Retinal pigment epithelial cell (primary cell): ENCODE results near the gene HTRA3.

Source experiments
- DNase-seq: peaks from one replicate; pipeline ENCODE4 v3.0.0-alpha.2; 2010; ENCODE audit warnings: low read depth
- H3K4me3 ChIP-seq: 2 replicates; pipeline ENCODE4 v1.5.1; 2011; ENCODE audit warnings: mild to moderate bottlenecking, low read length, control low read depth, moderate library complexity
- CTCF ChIP-seq: conservative IDR thresholded peaks from 2 replicates; pipeline ENCODE4 v1.5.1; 2011; ENCODE audit warnings: low read depth, low read length, control low read depth, inconsistent platforms

Gene HTRA3

GRCh38 chr4:8331575-8331955 lies 62.0 kb downstream of the HTRA3 start:
- no peak overlapping the region for H3K4me3 ChIP-seq
- DNase-seq, result no peak
- no peak for TF ChIP-seq CTCF

GRCh38 chr4:8332038-8332857 lies 62.7 kb downstream of the HTRA3 start:
- no peak for DNase-seq
- H3K4me3 ChIP-seq, result no peak overlapping the region

GRCh38 chr4:8332891-8333331 lies 63.4 kb downstream of the HTRA3 start:
- TF ChIP-seq CTCF, result no peak

More at GRCh38 chr4:8332038-8332857, 62.7 kb downstream of the HTRA3 start:
- TF ChIP-seq CTCF, result no peak

GRCh38 chr4:8333726-8334460 lies 64.3 kb downstream of the HTRA3 start:
- no peak for DNase-seq
- no peak overlapping the region for H3K4me3 ChIP-seq
- TF ChIP-seq CTCF, result no peak

More at GRCh38 chr4:8332891-8333331, 63.4 kb downstream of the HTRA3 start:
- DNase-seq, result no peak
- no peak overlapping the region for H3K4me3 ChIP-seq

- no peak for DNase-seq
- no peak for TF ChIP-seq CTCF
- H3K4me3 ChIP-seq, result no peak overlapping the region
Observed at GRCh38 chr4:8334786-8335460, 65.4 kb downstream of the HTRA3 start.

- no peak for TF ChIP-seq CTCF
- no peak for DNase-seq
- no peak overlapping the region for H3K4me3 ChIP-seq
Observed at GRCh38 chr4:8335848-8336247, 66.3 kb downstream of the HTRA3 start.
